K562 (cell line): Measurements from ENCODE around the gene SMG1. TPM values are rescaled to one million over a fixed set of nuclear protein-coding genes. Genes with fewer than 3 reads are reported as not detected.

Source experiments
- ATAC-seq: fragments of 200-7000 bp; cut with Tn5 transposase; 3 replicates; pipeline ENCODE4 v1.9.1; 2020; ENCODE audit warnings: moderate library complexity
- BruUV-seq: library from RNA; stranded (reverse); fragments of 400-500 nt; replicated peaks from 2 replicates; lab custom pipeline; 2021; lab: Mats Ljungman, UMichigan
- CTCF ChIA-PET: fragments of 300-600 bp; formaldehyde crosslinking; extraction: SDS; loops from one replicate; lab custom pipeline; 2021; ENCODE audit warnings: low intra/inter-chr PET ratio; lab: Yijun Ruan, JAX
- POLR2A ChIA-PET: fragments of 300-600, 350-650 bp; sonication (Branson Sonifier 250); formaldehyde crosslinking; extraction: SDS; loops from one replicate; lab custom pipeline; 2021; ENCODE audit warnings: antibody characterized with exemption, inconsistent platforms; lab: Yijun Ruan, JAX
- DNase-seq, 4 experiments: peaks; one replicate each; pipeline versions ENCODE4 v3.0.0 to v3.0.0-alpha.2; 2011 to 2018; ENCODE audit warnings: low spot score in 3 of 4, mixed read lengths in 3 of 4; ENCODE audit errors: extremely low read depth in 1 of 4
- FAIRE-seq: peaks from 2 replicates; lab custom pipeline; 2011; peaks lifted over from hg19 to GRCh38; lab: Jason Lieb, UNC
- H2AFZ ChIP-seq: 2 replicates; pipeline ENCODE4 v1.6.0; 2011; ENCODE audit warnings: low read depth, low read length, control low read depth, inconsistent platforms
- H3K27ac ChIP-seq: fragments of 200-600 bp; 3 replicates; pipeline ENCODE4 v1.8.0; 2011; ENCODE audit warnings: low read depth, mild to moderate bottlenecking, control low read depth, inconsistent platforms, low read length, moderate library complexity, mixed read lengths; ENCODE audit errors: extremely low read depth
- H3K27me3 ChIP-seq, 2 experiments: fragments of 300-600 bp in 1 of 2; 2 replicates in 1 of 2; 3 replicates in 1 of 2; pipeline versions ENCODE4 v1.6.0 to v1.8.0; 2011; ENCODE audit warnings: inconsistent platforms in 2 of 2, low read length in 2 of 2, mild to moderate bottlenecking in 1 of 2, mixed read lengths in 1 of 2, moderate library complexity in 1 of 2; ENCODE audit not compliant: control insufficient read depth in 2 of 2, insufficient read depth in 2 of 2
- H3K36me3 ChIP-seq: fragments of 300-600 bp; 3 replicates; pipeline ENCODE4 v1.8.0; 2011; ENCODE audit warnings: mild to moderate bottlenecking, low read length, inconsistent platforms; ENCODE audit not compliant: control insufficient read depth, insufficient read depth
- H3K4me1 ChIP-seq, 2 experiments: fragments of 200-600 bp in 1 of 2; replicated peaks in 1 of 2; 2 replicates in 1 of 2; 3 replicates in 1 of 2; pipeline versions ENCODE4 v1.5.1 to v1.8.0; 2011; ENCODE audit warnings: inconsistent platforms in 2 of 2, low read length in 2 of 2, mild to moderate bottlenecking in 1 of 2, mixed read lengths in 1 of 2, moderate library complexity in 1 of 2; ENCODE audit not compliant: control insufficient read depth in 2 of 2, insufficient read depth in 2 of 2
- H3K4me2 ChIP-seq: 2 replicates; pipeline ENCODE4 v1.6.1; 2011; ENCODE audit warnings: low read length, control low read depth, inconsistent platforms, mixed read lengths; ENCODE audit not compliant: insufficient read depth
- H3K4me3 ChIP-seq: fragments of 200-600 bp; sonication (generic), shearing (Covaris generic); 2 replicates; pipeline ENCODE4 v1.5.1; 2016; ENCODE audit warnings: control low read depth, inconsistent platforms
- H3K79me2 ChIP-seq: fragments of 200-600 bp; 3 replicates; pipeline ENCODE4 v1.8.0; 2011; ENCODE audit warnings: low read length, inconsistent platforms; ENCODE audit not compliant: control insufficient read depth, insufficient read depth
- H3K9ac ChIP-seq, 2 experiments: 2 replicates each; pipeline versions ENCODE4 v1.6.0 to v1.6.1; 2011; ENCODE audit warnings: low read depth in 2 of 2, low read length in 2 of 2, control low read depth in 1 of 2, inconsistent platforms in 1 of 2, mild to moderate bottlenecking in 1 of 2, mixed read lengths in 1 of 2; ENCODE audit not compliant: insufficient read depth in 1 of 2
- H3K9me1 ChIP-seq: one replicate; pipeline ENCODE4 v1.6.0; 2011; ENCODE audit warnings: inconsistent platforms, mild to moderate bottlenecking, low read length, moderate library complexity; ENCODE audit not compliant: control insufficient read depth, insufficient read depth
- H3K9me3 ChIP-seq: replicated peaks from 2 replicates; pipeline ENCODE4 v1.5.1; 2011; ENCODE audit warnings: low read depth, low read length, inconsistent platforms; ENCODE audit not compliant: control insufficient read depth, insufficient read depth
- H4K20me1 ChIP-seq: replicated peaks from 2 replicates; pipeline ENCODE4 v1.6.1; 2011; ENCODE audit warnings: low read length, inconsistent platforms, mixed read lengths; ENCODE audit not compliant: control insufficient read depth, insufficient read depth
- BCL6 ChIP-seq: fragments of 250-450 bp; sonication (Bioruptor Pico); IDR thresholded peaks from 2 replicates; pipeline ENCODE4 v1.4.0; 2020
- BCOR ChIP-seq: fragments of 450-650 bp; IDR thresholded peaks from 2 replicates; pipeline ENCODE4 v1.6.1; 2016
- CBX3 ChIP-seq, 2 experiments: IDR thresholded peaks; 1 replicate in 1 of 2; 2 replicates in 1 of 2; pipeline ENCODE4 v1.6.1; 2012; ENCODE audit warnings: inconsistent platforms in 2 of 2, low read length in 2 of 2, borderline replicate concordance in 1 of 2, control low read depth in 1 of 2
- CEBPB ChIP-seq: fragments of 450-650 bp; IDR thresholded peaks from 2 replicates; pipeline ENCODE4 v1.6.1; 2016; ENCODE audit warnings: missing genetic modification characterization, missing compliant biosample characterization
- ESRRB ChIP-seq: fragments of 250-450 bp; sonication (Bioruptor Pico); IDR thresholded peaks from 2 replicates; pipeline ENCODE4 v1.5.0; 2020; ENCODE audit warnings: mild to moderate bottlenecking, moderate library complexity, borderline replicate concordance
- GABPB2 ChIP-seq: fragments of 250-450 bp; sonication (Bioruptor Pico); conservative IDR thresholded peaks from 2 replicates; pipeline ENCODE4 v1.5.1; 2021; ENCODE audit warnings: mild to moderate bottlenecking
- HNRNPH1 ChIP-seq: fragments of 200-400 bp; formaldehyde crosslinking; optimal IDR thresholded peaks from 2 replicates; pipeline ENCODE3; 2017; ENCODE audit warnings: low read depth, mild to moderate bottlenecking, low read length, moderate library complexity
- POLR2G ChIP-seq: fragments of 200-400 bp; formaldehyde crosslinking; IDR thresholded peaks from 2 replicates; pipeline ENCODE4 v1.6.1; 2017; ENCODE audit warnings: low read depth, mild to moderate bottlenecking, antibody characterized with exemption, low read length, moderate library complexity
- POLR3A ChIP-seq: IDR thresholded peaks from 2 replicates; pipeline ENCODE4 v1.6.1; 2011; ENCODE audit warnings: borderline replicate concordance, mild to moderate bottlenecking, moderate library complexity; ENCODE audit not compliant: insufficient read length, insufficient read depth; ENCODE audit errors: extremely low read depth
- RFX1 ChIP-seq: fragments of 450-650 bp; IDR thresholded peaks from 2 replicates; pipeline ENCODE4 v1.6.1; 2016; ENCODE audit warnings: mild to moderate bottlenecking, moderate library complexity
- RFX7 ChIP-seq: fragments of 250-450 bp; sonication (Bioruptor Pico); IDR thresholded peaks from 2 replicates; pipeline ENCODE4 v1.5.1; 2021; ENCODE audit warnings: mild to moderate bottlenecking
- ZNF12 ChIP-seq: sonication (generic); formaldehyde crosslinking; IDR thresholded peaks from 2 replicates; pipeline ENCODE4 v1.4.0; 2020; ENCODE audit warnings: mild to moderate bottlenecking, missing genetic modification reagents
- ZNF444 ChIP-seq: fragments of 250-450 bp; sonication (Bioruptor Pico); IDR thresholded peaks from 2 replicates; pipeline ENCODE4 v1.4.0; 2020; ENCODE audit warnings: mild to moderate bottlenecking, moderate library complexity
- WGBS: fragments of 100-300 bp; shearing (Covaris generic); methylation state at CpG from one replicate; pipeline ENCODE4 v1.1.6; 2016; ENCODE audit warnings: low coverage, mixed read lengths; ENCODE audit not compliant: insufficient coverage; ENCODE audit errors: missing lambda C conversion rate; 5-methylcytosine and 5-hydroxymethylcytosine counted together
- in situ Hi-C: fragments of 300-500 bp; cut with MboI; formaldehyde crosslinking; loops from 4 replicates; pipeline ENCODE4 v1.15.0; 2018; ENCODE audit warnings: inconsistent platforms, mixed read lengths
- intact Hi-C: fragments of 100-400 bp; cut with micrococcal nuclease; formaldehyde crosslinking; loops from 2 replicates; pipeline ENCODE4 v1.14.2; 2022
- polyA plus RNA-seq, 8 experiments: library from polyadenylated mRNA; depleted of rRNA in 4 of 8; stranded (reverse) in 5 of 8; unstranded in 3 of 8; fragments of >200 nt; fragmentation: Nextera tagmentation in 2 of 8; fragmentation: Illumina TruSeq in 1 of 8; extraction: Ambion mirVana in 2 of 8; extraction: Trizol in 1 of 8; gene quantifications; 2 replicates each; pipeline versions ENCODE4 v1.2.1 to v1.2.3, GENCODE V29; 2011 to 2014; ENCODE audit warnings: inconsistent platforms in 1 of 8, missing spikeins in 1 of 8
- total RNA-seq, 7 experiments: library from RNA; depleted of rRNA in 6 of 7; stranded (reverse); fragments of >200 nt in 6 of 7; fragmentation: Illumina TruSeq in 2 of 7; extraction: Trizol in 2 of 7; gene quantifications; 2 replicates each; pipeline versions ENCODE4 v1.2.1 to v1.2.3, GENCODE V29; 2011 to 2021; ENCODE audit warnings: low replicate concordance in 1 of 7
- TF ChIP-seq, protein P1 (sequence below): IDR thresholded peaks from 2 replicates; pipeline ENCODE4 v1.6.1; 2016; ENCODE audit warnings: missing genetic modification characterization, missing compliant biosample characterization

The SMG1 gene
- total and polyA plus RNA-seq, 9 of the 15 experiments (the other 6 are each of a cell fraction or from before 2014, with no cell fraction given) = 3.4 to 54.8 (median 32.0) TPM

DNA sequence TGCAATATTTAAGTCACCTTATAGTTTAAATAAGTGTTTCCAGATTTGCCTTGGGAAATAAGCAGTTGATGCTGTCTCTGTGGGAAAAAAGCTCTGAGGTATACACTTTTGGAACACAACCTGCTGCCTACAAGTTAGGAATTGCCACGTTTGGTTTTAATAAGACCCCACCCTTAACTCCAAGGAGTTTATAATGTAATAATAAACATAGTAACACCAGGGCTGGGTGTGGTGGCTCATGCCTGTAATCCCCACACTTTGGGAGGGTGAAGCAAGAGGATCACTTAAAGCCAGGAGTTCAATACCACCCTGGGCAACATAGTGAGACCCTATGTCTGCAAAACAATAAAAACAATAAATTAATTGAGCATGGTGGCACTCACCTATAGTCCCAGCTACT, 15.9 kb upstream of the SMG1 start:
- Histone ChIP-seq H3K9me1 (no peaks in the 10 kb centered on the region), H3K36me3 (no peaks in the 10 kb centered on the region), H3K4me3 (no peak overlapping the region), H3K79me2 (no peaks in the 10 kb centered on the region), H3K4me2 (no peak overlapping the region), H2AFZ (no peak overlapping the region), H4K20me1 (no peaks in the 10 kb centered on the region), H3K27me3 (0 out of 5 replicates have a peak, but pooled peaks cover 0 to 4% of the 10 kb centered on the region in 2 experiments), H3K4me1 (peaks cover 2 to 3% of the 10 kb centered on the region in 2 experiments; a peak in 3 of 5 replicates), H3K9ac (no peak overlapping the region), H3K9me3 (no peaks in the 10 kb centered on the region), H3K27ac (no peak overlapping the region)
- intact Hi-C loops = no loop called here
- TF ChIP-seq CEBPB (tag) (peak; percentile 46; the same call in 1 of the 2 replicates), ZNF444 (no peak)
- 0% methylated on average over 1 of the region's 1 CpG for WGBS
- DNase-seq = no peak
- CTCF ChIA-PET = no interaction called here
- BruUV-seq = no TSS peak
- POLR2A ChIA-PET = interaction anchor here (0.6 to 1.1 kb wide), 2 partner anchors 16 to 1203 kb away, joined by 3 to 6 read pairs; partner anchors contain the start of gene SMG1
- no peak for ATAC-seq
- in situ Hi-C loops = no loop called here
- no peak for FAIRE-seq

DNA sequence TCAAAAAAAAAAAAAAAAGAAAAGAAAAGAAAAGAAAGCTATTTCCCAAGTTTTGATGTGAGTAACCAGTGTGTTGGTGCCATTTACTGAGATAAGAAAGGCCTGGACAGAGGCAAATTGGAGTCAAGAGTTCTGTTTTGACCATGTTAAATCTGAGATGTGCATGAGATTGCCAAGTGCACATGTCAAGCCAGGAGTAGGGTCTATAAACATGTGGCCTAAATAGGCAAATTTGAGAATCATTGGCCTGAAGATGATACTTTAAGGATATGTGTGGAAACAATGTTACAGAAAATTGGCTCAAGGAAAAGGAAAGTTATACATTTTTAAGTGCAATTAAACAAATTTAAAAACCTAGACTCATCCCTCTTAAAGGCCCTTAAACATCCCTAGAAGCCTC, 15.3 kb upstream of the SMG1 start:
- ChIA-PET CTCF (no interaction called here), POLR2A (no interaction called here)
- Histone ChIP-seq H4K20me1 (no peaks in the 10 kb centered on the region), H3K36me3 (no peaks in the 10 kb centered on the region), H3K4me1 (peaks cover 0 to 3% of the 10 kb centered on the region in 2 experiments; a peak in 3 of 5 replicates), H3K9ac (no peak overlapping the region), H3K27me3 (peaks cover 0 to 9% of the 10 kb centered on the region in 2 experiments; a peak in 2 of 5 replicates), H3K4me3 (no peak overlapping the region), H3K9me3 (no peaks in the 10 kb centered on the region), H3K79me2 (no peaks in the 10 kb centered on the region), H3K27ac (no peak overlapping the region), H2AFZ (no peak overlapping the region), H3K9me1 (no peaks in the 10 kb centered on the region), H3K4me2 (no peak overlapping the region)
- no peak for FAIRE-seq
- in situ Hi-C loops (no loop called here), intact Hi-C loops (no loop called here)
- no TSS peak for BruUV-seq
- ATAC-seq = no peak
- DNase-seq = no peak
- TF ChIP-seq, protein P1, sequence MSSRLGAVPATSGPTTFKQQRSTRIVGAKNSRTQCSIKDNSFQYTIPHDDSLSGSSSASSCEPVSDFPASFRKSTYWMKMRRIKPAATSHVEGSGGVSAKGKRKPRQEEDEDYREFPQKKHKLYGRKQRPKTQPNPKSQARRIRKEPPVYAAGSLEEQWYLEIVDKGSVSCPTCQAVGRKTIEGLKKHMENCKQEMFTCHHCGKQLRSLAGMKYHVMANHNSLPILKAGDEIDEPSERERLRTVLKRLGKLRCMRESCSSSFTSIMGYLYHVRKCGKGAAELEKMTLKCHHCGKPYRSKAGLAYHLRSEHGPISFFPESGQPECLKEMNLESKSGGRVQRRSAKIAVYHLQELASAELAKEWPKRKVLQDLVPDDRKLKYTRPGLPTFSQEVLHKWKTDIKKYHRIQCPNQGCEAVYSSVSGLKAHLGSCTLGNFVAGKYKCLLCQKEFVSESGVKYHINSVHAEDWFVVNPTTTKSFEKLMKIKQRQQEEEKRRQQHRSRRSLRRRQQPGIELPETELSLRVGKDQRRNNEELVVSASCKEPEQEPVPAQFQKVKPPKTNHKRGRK (tag) = no peak
- TF ChIP-seq ESRRB (CRISPR knock-in tag) = no peak
- no peak for TF ChIP-seq GABPB2
- TF ChIP-seq RFX7 = no peak
- no peak for TF ChIP-seq ZNF12 (CRISPR knock-in tag)
- no peak for TF ChIP-seq BCL6 (CRISPR knock-in tag)
- TF ChIP-seq CBX3 (IDR thresholded peaks at IDR 0.05; ENCODE audit: borderline replicate concordance in 1 of 2, low read length in 2 of 2) = no peak
- no peak for TF ChIP-seq HNRNPH1
- TF ChIP-seq RFX1 = no peak
- no peak for TF ChIP-seq POLR3A
- no peak for TF ChIP-seq POLR2G
- TF ChIP-seq BCOR = no peak
